ENCODE data around the gene FAAP24.

- TF ChIP-seq EZH2phosphoT487 (IDR thresholded peaks at IDR 0.05; ENCODE audit: low read depth) = no peak
- no peak for TF ChIP-seq CTCF (IDR thresholded peaks at IDR 0.05; ENCODE audit: low read depth, low read length)
Measured at GRCh38 chr19:33024398-33024797, 52.4 kb downstream of the FAAP24 start.

Data from OCI-LY3 (cell line).